Nephron (organoid): ENCODE data around the gene PRKN.

Source experiments
- H3K27ac Mint-ChIP-seq, 3 experiments: 2 replicates each; pipeline ENCODE4 v1.8.0; 2020; ENCODE audit warnings: mixed read lengths in 3 of 3, mild to moderate bottlenecking in 2 of 3, moderate library complexity in 1 of 3
- H3K27me3 Mint-ChIP-seq: 2 replicates; pipeline ENCODE4 v1.8.0; 2021; ENCODE audit warnings: low read depth, mild to moderate bottlenecking, moderate library complexity, mixed read lengths
- H3K36me3 Mint-ChIP-seq: 2 replicates; pipeline ENCODE4 v1.8.0; 2020; ENCODE audit warnings: low read depth, mixed read lengths
- H3K4me1 Mint-ChIP-seq: 2 replicates; pipeline ENCODE4 v1.8.0; 2020; ENCODE audit warnings: mixed read lengths
- H3K4me3 Mint-ChIP-seq, 3 experiments: 2 replicates each; pipeline ENCODE4 v1.8.0; 2020; ENCODE audit warnings: mild to moderate bottlenecking in 3 of 3, mixed read lengths in 3 of 3, moderate library complexity in 2 of 3
- H3K9me3 Mint-ChIP-seq: 2 replicates; pipeline ENCODE4 v1.8.0; 2020; ENCODE audit warnings: mixed read lengths
- TF ChIP-seq, protein P1 (sequence below), 3 experiments: fragments of 200-600 bp; sonication (generic); IDR thresholded peaks; one replicate each; pipeline ENCODE4 v1.5.0; 2021; ENCODE audit warnings: antibody characterized with exemption in 3 of 3; ENCODE audit not compliant: unreplicated experiment in 3 of 3

PRKN gene

DNA sequence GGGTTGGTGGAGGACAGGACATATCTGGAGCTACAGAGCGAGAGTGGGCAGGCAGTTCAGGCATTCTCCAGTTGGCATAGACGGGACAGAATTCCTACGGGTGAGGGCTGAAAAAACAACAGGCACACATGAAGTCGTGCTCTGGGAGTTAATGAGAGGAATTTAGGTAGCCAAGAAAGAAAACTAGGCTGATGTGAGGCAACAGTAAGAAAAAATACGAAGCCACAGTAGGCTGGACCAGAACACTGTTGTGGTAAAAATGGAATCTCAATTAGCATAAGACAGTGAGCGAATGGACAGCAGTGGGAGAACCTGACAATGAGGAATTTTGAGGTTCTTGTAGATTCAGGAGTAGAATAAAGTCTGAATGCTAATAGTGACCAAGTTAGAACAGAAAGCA lies 965.6 kb downstream of the PRKN start:
- Mint-ChIP-seq H3K4me3 (no peak overlapping the region), H3K27me3 (no peaks in the 10 kb centered on the region), H3K4me1 (peaks cover 7% of the 10 kb centered on the region), H3K9me3 (no peaks in the 10 kb centered on the region), H3K36me3 (no peaks in the 10 kb centered on the region), H3K27ac (no peak overlapping the region)
- TF ChIP-seq, protein P1, sequence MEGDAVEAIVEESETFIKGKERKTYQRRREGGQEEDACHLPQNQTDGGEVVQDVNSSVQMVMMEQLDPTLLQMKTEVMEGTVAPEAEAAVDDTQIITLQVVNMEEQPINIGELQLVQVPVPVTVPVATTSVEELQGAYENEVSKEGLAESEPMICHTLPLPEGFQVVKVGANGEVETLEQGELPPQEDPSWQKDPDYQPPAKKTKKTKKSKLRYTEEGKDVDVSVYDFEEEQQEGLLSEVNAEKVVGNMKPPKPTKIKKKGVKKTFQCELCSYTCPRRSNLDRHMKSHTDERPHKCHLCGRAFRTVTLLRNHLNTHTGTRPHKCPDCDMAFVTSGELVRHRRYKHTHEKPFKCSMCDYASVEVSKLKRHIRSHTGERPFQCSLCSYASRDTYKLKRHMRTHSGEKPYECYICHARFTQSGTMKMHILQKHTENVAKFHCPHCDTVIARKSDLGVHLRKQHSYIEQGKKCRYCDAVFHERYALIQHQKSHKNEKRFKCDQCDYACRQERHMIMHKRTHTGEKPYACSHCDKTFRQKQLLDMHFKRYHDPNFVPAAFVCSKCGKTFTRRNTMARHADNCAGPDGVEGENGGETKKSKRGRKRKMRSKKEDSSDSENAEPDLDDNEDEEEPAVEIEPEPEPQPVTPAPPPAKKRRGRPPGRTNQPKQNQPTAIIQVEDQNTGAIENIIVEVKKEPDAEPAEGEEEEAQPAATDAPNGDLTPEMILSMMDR (IDR thresholded peaks at IDR 0.05; ENCODE audit: unreplicated experiment in 3 of 3), result no peak

DNA sequence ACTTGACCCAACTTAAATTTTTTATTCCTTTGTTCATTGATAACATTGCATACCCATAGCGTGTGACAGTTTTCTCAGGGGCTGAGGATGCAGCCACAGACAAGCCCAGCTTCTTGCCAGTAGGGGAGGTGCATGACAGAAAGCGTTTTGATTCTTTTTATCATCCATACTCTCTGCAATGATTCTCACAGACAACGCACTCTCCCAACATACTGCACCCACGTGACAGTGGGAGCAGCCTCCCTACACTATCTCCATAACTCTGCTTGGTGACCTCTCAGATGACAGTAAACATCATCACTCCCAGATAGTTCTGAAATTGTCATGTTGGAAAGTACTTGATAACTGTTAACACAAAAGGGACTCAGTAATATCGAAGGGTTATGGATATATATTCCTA lies 972.5 kb downstream of the PRKN start:
- Mint-ChIP-seq H3K4me3 (no peak overlapping the region), H3K36me3 (no peaks in the 10 kb centered on the region), H3K27me3 (no peaks in the 10 kb centered on the region), H3K9me3 (no peaks in the 10 kb centered on the region), H3K27ac (no peak overlapping the region), H3K4me1 (no peaks in the 10 kb centered on the region)
- TF ChIP-seq, protein P1 (IDR thresholded peaks at IDR 0.05; ENCODE audit: unreplicated experiment in 3 of 3), result no peak

DNA sequence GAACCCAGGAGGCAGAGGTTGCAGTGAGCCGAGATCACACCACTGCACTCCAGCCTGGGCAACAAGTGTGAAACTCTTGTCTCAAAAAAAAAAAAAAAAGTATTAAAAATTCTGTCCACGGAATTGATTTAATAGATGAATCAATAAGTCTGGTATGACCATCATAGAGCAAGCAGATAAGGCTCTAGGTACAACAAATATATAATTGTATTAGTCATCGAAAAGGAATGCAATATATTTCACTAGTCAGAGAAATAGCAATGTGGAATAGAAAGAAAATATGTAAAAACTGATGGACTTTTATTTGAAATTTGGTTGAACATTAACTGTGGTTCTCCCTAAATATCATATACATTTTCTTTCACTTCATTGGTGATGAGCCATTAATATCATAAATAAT lies 976.9 kb downstream of the PRKN start:
- no peak overlapping the region for H3K4me3 Mint-ChIP-seq
- H3K36me3 Mint-ChIP-seq, result no peaks in the 10 kb centered on the region
- peaks cover 9% of the 10 kb centered on the region for H3K4me1 Mint-ChIP-seq
- TF ChIP-seq, protein P1 (IDR thresholded peaks at IDR 0.05; ENCODE audit: unreplicated experiment in 3 of 3), result no peak
- H3K27me3 Mint-ChIP-seq, result no peaks in the 10 kb centered on the region
- no peak overlapping the region for H3K27ac Mint-ChIP-seq
- H3K9me3 Mint-ChIP-seq, result no peaks in the 10 kb centered on the region

DNA sequence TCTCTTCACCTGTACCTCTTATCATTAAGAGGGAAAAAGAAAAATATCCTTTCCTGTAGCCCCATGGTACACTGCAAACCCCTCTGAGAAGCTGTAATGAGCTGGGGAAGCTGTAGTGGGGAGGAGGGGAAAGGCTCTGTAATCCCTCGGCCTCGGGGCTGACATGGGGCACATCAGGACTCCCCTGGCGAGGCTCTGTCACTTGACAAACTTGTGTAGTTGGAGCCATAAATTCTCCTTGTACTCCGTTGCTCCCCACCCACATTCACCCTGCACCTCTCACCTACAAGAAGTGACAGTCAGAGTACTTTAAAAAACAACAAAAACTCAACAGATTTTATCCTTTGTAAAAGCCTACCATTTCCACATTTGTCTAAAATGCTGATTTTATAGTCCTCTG lies 978.0 kb downstream of the PRKN start:
- no peak overlapping the region for H3K27ac Mint-ChIP-seq
- no peaks in the 10 kb centered on the region for H3K9me3 Mint-ChIP-seq
- H3K4me3 Mint-ChIP-seq, result no peak overlapping the region
- H3K27me3 Mint-ChIP-seq, result no peaks in the 10 kb centered on the region
- TF ChIP-seq, protein P1 (IDR thresholded peaks at IDR 0.05; ENCODE audit: unreplicated experiment in 3 of 3), result no peak
- H3K36me3 Mint-ChIP-seq, result no peaks in the 10 kb centered on the region
- H3K4me1 Mint-ChIP-seq, result peaks cover 9% of the 10 kb centered on the region

DNA sequence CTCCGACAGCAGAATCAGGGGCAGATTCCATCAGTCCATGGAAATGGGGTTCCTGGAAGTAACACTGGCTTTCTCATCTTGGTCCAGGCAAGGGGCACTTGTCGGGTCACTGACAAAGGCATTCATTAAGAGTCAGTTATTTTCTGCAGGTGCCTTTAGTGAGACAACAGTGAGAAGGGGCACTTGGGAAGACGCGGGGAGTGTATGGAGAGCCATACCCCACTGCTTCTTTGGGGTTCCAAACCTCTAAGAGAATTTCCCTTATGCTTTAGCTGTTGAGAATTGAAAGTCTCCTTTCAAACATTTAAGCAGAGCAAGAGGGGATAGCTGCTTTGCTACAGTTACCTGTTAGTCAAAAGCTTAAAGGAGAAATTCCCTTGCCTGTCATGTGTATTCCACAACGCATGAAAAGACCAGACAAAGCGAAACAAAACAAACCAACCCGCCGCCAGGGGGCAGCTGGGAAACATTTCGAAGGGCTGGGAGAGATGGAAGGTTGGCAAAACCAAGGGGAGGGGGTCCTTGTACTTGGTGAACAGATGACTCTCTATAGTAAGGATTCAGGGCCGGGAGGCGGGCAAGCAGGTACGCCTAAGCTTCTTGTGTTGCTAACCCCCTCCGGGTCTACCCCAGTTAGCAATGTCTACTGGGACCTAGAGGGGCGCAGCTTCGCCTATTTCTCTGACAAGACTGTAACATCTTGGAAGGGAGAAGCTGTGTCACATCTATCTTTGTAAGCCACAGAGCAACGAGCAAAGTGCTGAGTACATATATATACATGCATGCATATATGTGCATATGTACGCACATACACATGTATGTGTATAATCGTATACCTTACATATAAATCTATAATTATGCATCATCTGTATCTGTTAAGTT lies 978.8 kb downstream of the PRKN start:
- H3K4me3 Mint-ChIP-seq, result no peak overlapping the region
- H3K27ac Mint-ChIP-seq, result no peak overlapping the region
- H3K36me3 Mint-ChIP-seq, result no peaks in the 10 kb centered on the region
- H3K9me3 Mint-ChIP-seq, result no peaks in the 10 kb centered on the region
- H3K27me3 Mint-ChIP-seq, result no peaks in the 10 kb centered on the region
- H3K4me1 Mint-ChIP-seq, result peaks cover 9% of the 10 kb centered on the region
- TF ChIP-seq, protein P1 (IDR thresholded peaks at IDR 0.05; ENCODE audit: unreplicated experiment in 3 of 3), result peak; percentile 43 to 67 (median 60)

DNA sequence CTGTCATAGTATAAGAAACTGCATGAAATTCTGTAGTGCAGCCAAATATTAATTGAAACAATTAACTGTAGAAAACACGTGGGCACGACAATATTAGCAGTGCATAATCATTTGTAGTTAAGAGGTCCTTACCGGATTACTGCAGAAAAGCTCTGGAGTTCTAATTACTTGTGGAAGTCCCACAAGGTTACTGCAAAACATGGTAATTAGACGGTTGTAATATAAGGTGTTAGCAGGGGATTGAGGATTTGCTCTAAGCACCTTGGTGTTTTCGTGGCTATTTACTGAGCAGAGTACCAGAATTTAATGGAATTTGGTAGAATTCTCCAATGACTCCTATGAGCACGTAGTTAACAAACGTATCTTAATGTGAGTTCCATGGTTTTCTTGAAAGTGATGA lies 980.1 kb downstream of the PRKN start:
- Mint-ChIP-seq H3K4me1 (peaks cover 9% of the 10 kb centered on the region), H3K9me3 (no peaks in the 10 kb centered on the region), H3K27me3 (no peaks in the 10 kb centered on the region), H3K27ac (no peak overlapping the region), H3K36me3 (no peaks in the 10 kb centered on the region), H3K4me3 (no peak overlapping the region)
- TF ChIP-seq, protein P1 (IDR thresholded peaks at IDR 0.05; ENCODE audit: unreplicated experiment in 3 of 3), result no peak
